Islet of Langerhans (tissue), 1 donor: ENCODE measurements around the gene DOCK8.

ENCODE experiments used
- FAIRE-seq: peaks from one replicate; lab custom pipeline; 2011; peaks lifted over from hg19 to GRCh38; lab: Jason Lieb, UNC

DOCK8 gene

GRCh38 chr9:312596-313320 is 98.1 kb downstream of the DOCK8 start:
- FAIRE-seq: no peak

- FAIRE-seq: no peak
Measured at GRCh38 chr9:316382-316965, 101.8 kb downstream of the DOCK8 start.

GRCh38 chr9:318646-319045 is 104.0 kb downstream of the DOCK8 start:
- no peak for FAIRE-seq

GRCh38 chr9:324971-325370 is 110.3 kb downstream of the DOCK8 start:
- FAIRE-seq: no peak

- no peak for FAIRE-seq
Measured at GRCh38 chr9:326667-327066, 112.0 kb downstream of the DOCK8 start.

- FAIRE-seq: no peak
Measured at GRCh38 chr9:328453-328852, 113.8 kb downstream of the DOCK8 start.

- FAIRE-seq: no peak
Measured at GRCh38 chr9:331197-331596, 116.5 kb downstream of the DOCK8 start.

GRCh38 chr9:335373-335772 is 120.7 kb downstream of the DOCK8 start:
- no peak for FAIRE-seq

- no peak for FAIRE-seq
Measured at GRCh38 chr9:336039-336438, 121.4 kb downstream of the DOCK8 start.

GRCh38 chr9:338602-339001 is 123.9 kb downstream of the DOCK8 start:
- no peak for FAIRE-seq

- FAIRE-seq: no peak
Measured at GRCh38 chr9:341634-342421, 127.2 kb downstream of the DOCK8 start.

GRCh38 chr9:343773-344172 is 129.1 kb downstream of the DOCK8 start:
- no peak for FAIRE-seq

- FAIRE-seq: no peak
Measured at GRCh38 chr9:346111-346571, 131.5 kb downstream of the DOCK8 start.

- FAIRE-seq: peak; percentile 94
Measured at GRCh38 chr9:347667-348292, 133.1 kb downstream of the DOCK8 start.

GRCh38 chr9:350384-350783 is 135.7 kb downstream of the DOCK8 start:
- no peak for FAIRE-seq

GRCh38 chr9:351916-352315 is 137.3 kb downstream of the DOCK8 start:
- no peak for FAIRE-seq

GRCh38 chr9:353077-353476 is 138.4 kb downstream of the DOCK8 start:
- FAIRE-seq: no peak

GRCh38 chr9:354453-354852 is 139.8 kb downstream of the DOCK8 start:
- FAIRE-seq: no peak

GRCh38 chr9:357560-357959 is 142.9 kb downstream of the DOCK8 start:
- FAIRE-seq: no peak

GRCh38 chr9:362561-363273 is 148.1 kb downstream of the DOCK8 start:
- FAIRE-seq: no peak

- no peak for FAIRE-seq
Measured at GRCh38 chr9:363274-363612, 148.6 kb downstream of the DOCK8 start.

- no peak for FAIRE-seq
Measured at GRCh38 chr9:365436-365835, 150.8 kb downstream of the DOCK8 start.
